H1 (cell line): ENCODE data around the gene HOMER2. TPM values are rescaled to one million over a fixed set of nuclear protein-coding genes. Genes with fewer than 3 reads are reported as not detected.

Experiments used
- CTCF ChIA-PET: fragments of 300-600 bp; sonication (Branson Sonifier 250); formaldehyde crosslinking; loops from one replicate; lab custom pipeline; 2021; ENCODE audit not compliant: partially characterized antibody; lab: Charles Lee
- POLR2A ChIA-PET: fragments of 300-600 bp; sonication (Branson Sonifier 250); formaldehyde crosslinking; loops from one replicate; lab custom pipeline; 2021; ENCODE audit warnings: inconsistent platforms; ENCODE audit not compliant: partially characterized antibody; lab: Charles Lee
- DNase-seq, 2 experiments: peaks; one replicate each; pipeline versions ENCODE4 v3.0.0 to v3.0.0-alpha.2; 2010 to 2022; ENCODE audit warnings: low spot score in 2 of 2, low read depth in 1 of 2, mixed read lengths in 1 of 2
- FAIRE-seq: peaks from 2 replicates; lab custom pipeline; 2011; peaks lifted over from hg19 to GRCh38; lab: Jason Lieb, UNC
- H2AFZ ChIP-seq: 2 replicates; pipeline ENCODE4 v1.8.1; 2012; ENCODE audit warnings: low read length, inconsistent platforms
- H2AK5ac ChIP-seq: 2 replicates; pipeline ENCODE4 v1.6.1; 2013; ENCODE audit warnings: low read depth, low read length
- H2BK120ac ChIP-seq: replicated peaks from 2 replicates; pipeline ENCODE3; 2013; ENCODE audit warnings: low read depth, low read length, inconsistent platforms
- H2BK12ac ChIP-seq: 2 replicates; pipeline ENCODE4 v1.6.1; 2013; ENCODE audit warnings: low read depth, low read length
- H2BK15ac ChIP-seq: 2 replicates; pipeline ENCODE4 v1.6.1; 2013; ENCODE audit warnings: low read length
- H2BK20ac ChIP-seq: 2 replicates; pipeline ENCODE4 v1.6.1; 2013; ENCODE audit warnings: low read length
- H2BK5ac ChIP-seq: 2 replicates; pipeline ENCODE4 v1.6.1; 2013; ENCODE audit warnings: low read depth, low read length
- H3K14ac ChIP-seq: 2 replicates; pipeline ENCODE4 v1.6.1; 2013; ENCODE audit warnings: inconsistent platforms; ENCODE audit not compliant: insufficient read length
- H3K18ac ChIP-seq: 2 replicates; pipeline ENCODE4 v1.6.1; 2013; ENCODE audit warnings: low read length; ENCODE audit errors: extremely low read depth
- H3K23ac ChIP-seq: 2 replicates; pipeline ENCODE4 v1.6.1; 2013; ENCODE audit warnings: inconsistent platforms; ENCODE audit not compliant: insufficient read length
- H3K23me2 ChIP-seq: 2 replicates; pipeline ENCODE4 v1.6.1; 2013; ENCODE audit warnings: low read depth, low read length
- H3K27ac ChIP-seq: 2 replicates; pipeline ENCODE4 v1.6.1; 2011; ENCODE audit warnings: low read depth, low read length, inconsistent platforms
- H3K27me3 ChIP-seq, 4 experiments: replicated peaks in 1 of 4; 1 replicate in 1 of 4; 2 replicates in 3 of 4; pipeline versions ENCODE4 v1.6.1 to v1.8.1; 2011 to 2013; ENCODE audit warnings: low read length in 3 of 4, mild to moderate bottlenecking in 3 of 4, inconsistent platforms in 2 of 4, mixed read lengths in 2 of 4, moderate library complexity in 1 of 4; ENCODE audit not compliant: control insufficient read depth in 3 of 4, insufficient read depth in 3 of 4; ENCODE audit errors: extremely low read depth in 1 of 4
- H3K36me3 ChIP-seq, 4 experiments: 2 replicates each; pipeline versions ENCODE4 v1.6.1 to v1.8.1; 2011 to 2013; ENCODE audit warnings: mild to moderate bottlenecking in 4 of 4, low read length in 3 of 4, moderate library complexity in 2 of 4, control low read depth in 1 of 4, inconsistent platforms in 1 of 4; ENCODE audit not compliant: insufficient read depth in 4 of 4, control insufficient read depth in 2 of 4
- H3K4ac ChIP-seq: replicated peaks from 2 replicates; pipeline ENCODE3; 2013; ENCODE audit warnings: low read length, low read depth, mixed read lengths, inconsistent platforms; ENCODE audit not compliant: insufficient read length
- H3K4me1 ChIP-seq, 4 experiments: replicated peaks in 1 of 4; 1 replicate in 1 of 4; 2 replicates in 3 of 4; pipeline versions ENCODE4 v1.6.1 to v1.8.1; 2011 to 2013; ENCODE audit warnings: low read length in 3 of 4, inconsistent platforms in 2 of 4, mixed read lengths in 1 of 4; ENCODE audit not compliant: insufficient read depth in 4 of 4, control insufficient read depth in 3 of 4
- H3K4me2 ChIP-seq, 2 experiments: 2 replicates each; pipeline versions ENCODE4 v1.6.1 to v1.8.1; 2011 to 2013; ENCODE audit warnings: low read depth in 2 of 2, low read length in 2 of 2, control low read depth in 1 of 2, inconsistent platforms in 1 of 2, mild to moderate bottlenecking in 1 of 2; ENCODE audit not compliant: insufficient read depth in 1 of 2
- H3K4me3 ChIP-seq, 4 experiments: fragments of 200-600, 300-600 bp in 1 of 4; sonication (generic), shearing (Covaris generic), sonication (Bioruptor Twin) in 1 of 4; 2 replicates each; pipeline versions ENCODE4 v1.5.1 to v1.8.1; 2011 to 2016; ENCODE audit warnings: low read length in 4 of 4, low read depth in 3 of 4, control low read depth in 2 of 4, inconsistent platforms in 2 of 4, mild to moderate bottlenecking in 2 of 4, mixed read lengths in 1 of 4, moderate library complexity in 1 of 4; ENCODE audit not compliant: insufficient read depth in 2 of 4; ENCODE audit errors: extremely low read depth in 1 of 4
- H3K56ac ChIP-seq: replicated peaks from 2 replicates; pipeline ENCODE3; 2013; ENCODE audit warnings: low read depth, mild to moderate bottlenecking, mixed read lengths, low read length, inconsistent platforms; ENCODE audit not compliant: insufficient read length
- H3K79me1 ChIP-seq: 2 replicates; pipeline ENCODE4 v1.6.1; 2013; ENCODE audit warnings: low read depth, low read length, control low read depth
- H3K79me2 ChIP-seq, 2 experiments: 2 replicates each; pipeline versions ENCODE4 v1.6.1 to v1.8.1; 2012 to 2013; ENCODE audit warnings: low read length in 2 of 2, mild to moderate bottlenecking in 2 of 2, inconsistent platforms in 1 of 2; ENCODE audit not compliant: insufficient read depth in 2 of 2, control insufficient read depth in 1 of 2
- H3K9ac ChIP-seq, 4 experiments: replicated peaks in 1 of 4; 1 replicate in 1 of 4; 2 replicates in 3 of 4; pipeline versions ENCODE4 v1.6.1 to v1.8.1; 2011 to 2013; ENCODE audit warnings: low read depth in 3 of 4, low read length in 3 of 4, control low read depth in 2 of 4, mild to moderate bottlenecking in 2 of 4, moderate library complexity in 2 of 4, inconsistent platforms in 1 of 4; ENCODE audit errors: extremely low read depth in 1 of 4
- H3K9me3 ChIP-seq, 2 experiments: 2 replicates each; pipeline versions ENCODE4 v1.6.1 to v1.8.1; 2012 to 2013; ENCODE audit warnings: mild to moderate bottlenecking in 2 of 2, moderate library complexity in 2 of 2, control low read depth in 1 of 2, inconsistent platforms in 1 of 2, low read depth in 1 of 2, low read length in 1 of 2, mixed read lengths in 1 of 2; ENCODE audit not compliant: insufficient read depth in 2 of 2
- H4K20me1 ChIP-seq, 2 experiments: replicated peaks in 1 of 2; 2 replicates each; pipeline versions ENCODE3 to v1.8.1; 2011 to 2013; ENCODE audit warnings: inconsistent platforms in 2 of 2, low read length in 2 of 2, mild to moderate bottlenecking in 1 of 2; ENCODE audit not compliant: insufficient read depth in 2 of 2, control insufficient read depth in 1 of 2
- H4K5ac ChIP-seq: 2 replicates; pipeline ENCODE4 v1.6.1; 2013; ENCODE audit warnings: low read length, low read depth, mixed read lengths, inconsistent platforms; ENCODE audit not compliant: insufficient read length
- H4K8ac ChIP-seq: 2 replicates; pipeline ENCODE4 v1.8.0; 2013; ENCODE audit warnings: mild to moderate bottlenecking, moderate library complexity, low read length, inconsistent platforms; ENCODE audit not compliant: insufficient read depth; ENCODE audit errors: extremely low read depth
- H4K91ac ChIP-seq: replicated peaks from 2 replicates; pipeline ENCODE3; 2013; ENCODE audit warnings: low read length, mixed read lengths, inconsistent platforms; ENCODE audit not compliant: insufficient read length
- ASH2L ChIP-seq: fragments of 200-600, 300-600 bp; sonication (generic); IDR thresholded peaks from one replicate; pipeline ENCODE4 v1.7.1; 2017; ENCODE audit warnings: low read length
- BRCA1 ChIP-seq: IDR thresholded peaks from 2 replicates; pipeline ENCODE4 v1.6.1; 2012; ENCODE audit warnings: low read depth, low read length, improper control_type of control experiment
- CBX8 ChIP-seq: fragments of 300-800, 300-1000 bp; sonication (generic); IDR thresholded peaks from 2 replicates; pipeline ENCODE4 v1.7.1; 2016; ENCODE audit warnings: low read depth, low read length, borderline replicate concordance
- CREB1 ChIP-seq: IDR thresholded peaks from 2 replicates; pipeline ENCODE4 v1.6.1; 2012; ENCODE audit warnings: inconsistent platforms
- EP300 ChIP-seq, 2 experiments: IDR thresholded peaks; 1 replicate in 1 of 2; 2 replicates in 1 of 2; pipeline ENCODE4 v1.6.1; 2011 to 2012; ENCODE audit warnings: low read depth in 2 of 2, low read length in 2 of 2, mild to moderate bottlenecking in 2 of 2, borderline replicate concordance in 1 of 2, inconsistent platforms in 1 of 2, moderate library complexity in 1 of 2
- KDM1A ChIP-seq: fragments of 200-600, 300-600 bp; sonication (generic); IDR thresholded peaks from 2 replicates; pipeline ENCODE4 v1.7.1; 2016; ENCODE audit warnings: mild to moderate bottlenecking, low read length, borderline replicate concordance
- MAFK ChIP-seq: IDR thresholded peaks from 2 replicates; pipeline ENCODE4 v1.6.1; 2012; ENCODE audit warnings: low read depth, mild to moderate bottlenecking, improper control_type of control experiment, low read length
- NRF1 ChIP-seq: IDR thresholded peaks from 2 replicates; pipeline ENCODE4 v1.6.1; 2011; ENCODE audit warnings: mild to moderate bottlenecking, low read depth, low read length, improper control_type of control experiment
- SP1 ChIP-seq: IDR thresholded peaks from 2 replicates; pipeline ENCODE4 v1.6.1; 2011; ENCODE audit warnings: low read depth, low read length
- TEAD4 ChIP-seq: IDR thresholded peaks from 2 replicates; pipeline ENCODE4 v1.6.1; 2012; ENCODE audit warnings: low read depth, low read length, inconsistent platforms, mixed read lengths
- WGBS, 2 experiments: shearing (Covaris generic) in 1 of 2; methylation state at CpG; one replicate each; pipeline versions ENCODE4 v1.1.6 to v1.1.7; 2013 to 2015; ENCODE audit warnings: low lambda C conversion rate in 2 of 2, mixed read lengths in 2 of 2, inconsistent platforms in 1 of 2, low coverage in 1 of 2, missing lambda C conversion rate in 1 of 2; ENCODE audit not compliant: insufficient replicate concordance in 2 of 2, insufficient coverage in 1 of 2, insufficient read length in 1 of 2; ENCODE audit errors: extremely low coverage in 1 of 2, missing lambda C conversion rate in 1 of 2; 5-methylcytosine and 5-hydroxymethylcytosine counted together
- polyA plus RNA-seq, 7 experiments: library from polyadenylated mRNA; depleted of rRNA in 3 of 7; stranded (reverse) in 5 of 7; unstranded in 2 of 7; fragments of >200 nt in 5 of 7; fragments of 200-250 nt in 2 of 7; gene quantifications; 1 replicate in 5 of 7; 2 replicates in 1 of 7; 4 replicates in 1 of 7; pipeline versions ENCODE4 v1.2.1 to v1.2.3, GENCODE V29; 2011 to 2013; ENCODE audit warnings: missing spikeins in 2 of 7, mixed read lengths in 2 of 7
- total RNA-seq: library from RNA; stranded (reverse); fragmentation: NEBNext Ultra II Directional; extraction: Animal tissue kit (Norgen Biotek cat#: 25700); gene quantifications from 2 replicates; pipeline ENCODE4 v1.2.1, GENCODE V29; 2021
- TF ChIP-seq, protein P1 (sequence below): IDR thresholded peaks from 2 replicates; pipeline ENCODE4 v1.6.1; 2011; ENCODE audit warnings: low read length, improper control_type of control experiment
- TF ChIP-seq, protein P2 (sequence below): IDR thresholded peaks from 2 replicates; pipeline ENCODE4 v1.6.1; 2012; ENCODE audit warnings: inconsistent platforms

HOMER2 gene
- total and polyA plus RNA-seq, 2 of the 8 experiments (the other 6 are each of a cell fraction or from before 2014, with no cell fraction given) = 12.5 to 27.6 TPM

DNA sequence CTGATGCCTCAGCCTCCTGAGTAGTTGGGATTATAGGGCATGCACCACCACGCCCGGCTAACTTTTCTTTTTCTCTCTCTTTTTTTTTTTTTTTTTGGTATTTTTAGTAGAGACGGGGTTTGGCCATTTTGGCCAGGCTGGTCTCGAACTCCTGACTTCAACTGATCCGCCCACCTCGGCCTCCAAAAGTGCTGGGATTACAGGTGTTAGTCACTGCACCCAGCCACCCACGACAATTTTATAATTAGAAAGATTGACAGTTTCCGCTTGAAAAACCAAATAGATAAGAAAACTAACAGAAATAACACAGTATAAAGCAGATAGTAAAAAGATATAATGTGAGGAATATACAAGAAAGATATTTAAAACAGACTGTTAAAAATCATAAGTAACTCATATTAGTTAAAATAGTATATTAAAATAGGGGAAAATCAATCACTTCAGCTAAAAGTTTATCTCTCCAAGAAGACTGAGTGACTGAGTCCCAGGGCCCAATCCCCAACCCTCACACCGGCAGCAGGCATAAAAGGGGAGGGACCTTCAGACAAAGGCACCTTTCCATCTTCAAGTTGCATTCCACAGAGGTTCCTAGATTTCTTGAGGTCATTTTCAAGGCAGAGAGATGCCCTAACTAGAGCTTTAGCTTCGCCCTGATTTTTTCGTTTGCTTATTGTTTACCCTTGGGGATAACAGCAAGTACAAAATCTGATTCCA is 144.4 kb downstream of the HOMER2 start:
- Histone ChIP-seq H3K79me2 (no peaks in the 10 kb centered on the region), H3K4me1 (peaks cover 0 to 6% (median 0%) of the 10 kb centered on the region in 4 experiments; a peak in 2 of 7 replicates), H2BK120ac (no peak overlapping the region), H2BK5ac (no peak overlapping the region), H3K27me3 (no peaks in the 10 kb centered on the region; a peak in 1 of 7 replicates), H3K14ac (no peak overlapping the region)
- no peak for TF ChIP-seq BRCA1
- TF ChIP-seq CREB1 = no peak
- TF ChIP-seq TEAD4 = no peak
- TF ChIP-seq, protein P1, sequence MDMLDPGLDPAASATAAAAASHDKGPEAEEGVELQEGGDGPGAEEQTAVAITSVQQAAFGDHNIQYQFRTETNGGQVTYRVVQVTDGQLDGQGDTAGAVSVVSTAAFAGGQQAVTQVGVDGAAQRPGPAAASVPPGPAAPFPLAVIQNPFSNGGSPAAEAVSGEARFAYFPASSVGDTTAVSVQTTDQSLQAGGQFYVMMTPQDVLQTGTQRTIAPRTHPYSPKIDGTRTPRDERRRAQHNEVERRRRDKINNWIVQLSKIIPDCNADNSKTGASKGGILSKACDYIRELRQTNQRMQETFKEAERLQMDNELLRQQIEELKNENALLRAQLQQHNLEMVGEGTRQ = no peak
- no peak for TF ChIP-seq MAFK
- no peak for TF ChIP-seq EP300 (IDR thresholded peaks at IDR 0.05; ENCODE audit: borderline replicate concordance in 1 of 2, low read depth in 2 of 2, low read length in 2 of 2)
- no peak for TF ChIP-seq ASH2L
- no peak for TF ChIP-seq KDM1A
- TF ChIP-seq NRF1 = no peak
- no peak for TF ChIP-seq CBX8
- TF ChIP-seq, protein P2, sequence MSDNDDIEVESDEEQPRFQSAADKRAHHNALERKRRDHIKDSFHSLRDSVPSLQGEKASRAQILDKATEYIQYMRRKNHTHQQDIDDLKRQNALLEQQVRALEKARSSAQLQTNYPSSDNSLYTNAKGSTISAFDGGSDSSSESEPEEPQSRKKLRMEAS = no peak
- no peak for TF ChIP-seq SP1
- TF ChIP-seq, all 59 proteins: peak for 0
- Histone ChIP-seq H4K91ac (no peak overlapping the region), H2BK20ac (no peak overlapping the region), H2BK15ac (no peak overlapping the region), H4K8ac (no peak overlapping the region), H3K56ac (no peak overlapping the region), H3K27ac (no peak overlapping the region), H3K4me2 (peak overlapping the region in 1 of 2 experiments; percentile 88; a peak in 2 of 4 replicates), H3K36me3 (no peaks in the 10 kb centered on the region), H3K4me3 (no peak overlapping the region), H4K5ac (no peak overlapping the region), H3K9ac (no peak overlapping the region), H3K23me2 (peaks cover 5% of the 10 kb centered on the region; the same call in 1 of the 2 replicates), H4K20me1 (no peaks in the 10 kb centered on the region), H3K4ac (no peak overlapping the region), H3K18ac (no peak overlapping the region), H2AK5ac (no peak overlapping the region), H3K9me3 (no peaks in the 10 kb centered on the region), H3K79me1 (no peaks in the 10 kb centered on the region), H3K23ac (no peak overlapping the region), H2BK12ac (peak overlapping the region; percentile 75; the same call in 1 of the 2 replicates), H2AFZ (peak overlapping the region; percentile 98)
- FAIRE-seq = no peak
- CTCF ChIA-PET = interaction anchor here (0.6 kb wide), 1 partner anchor 21 kb away, joined by 3 read pairs; no protein-coding TSS in a partner anchor
- POLR2A ChIA-PET = interaction anchor here (1.6 kb wide), 1 partner anchor 204 kb away, joined by 3 read pairs; the partner anchor contains the start of gene C15orf40
- DNase-seq = no peak
- WGBS, 2 experiments = 88% methylated on average over 7 of the region's 11 CpGs; no CpG with 5 or more reads in 1 of the 2 experiments
